ENCODE results near the gene HDAC8. TPM values are rescaled to one million over a fixed set of nuclear protein-coding genes. Genes with fewer than 3 reads are reported as not detected.

HDAC8 gene
- total RNA-seq, 1 experiment from 2014 or later = 25.4 TPM

- DNase-seq (ENCODE audit: low read depth) = peak; percentile 39
These were observed 274.5 kb downstream of the HDAC8 start for GRCh38 chrX:72297953-72298730.

- DNase-seq (ENCODE audit: low read depth) = peak; percentile 31
These were observed 275.7 kb downstream of the HDAC8 start for GRCh38 chrX:72296991-72297390.

- DNase-seq (ENCODE audit: low read depth) = no peak
These were observed 276.9 kb downstream of the HDAC8 start for GRCh38 chrX:72295745-72296144.

GRCh38 chrX:72294497-72294896 lies 278.1 kb downstream of the HDAC8 start:
- DNase-seq (ENCODE audit: low read depth) = no peak

- no peak for DNase-seq (ENCODE audit: low read depth)
These were observed 290.3 kb downstream of the HDAC8 start for GRCh38 chrX:72282302-72282701.

- DNase-seq (ENCODE audit: low read depth) = peak; percentile 37
These were observed 292.3 kb downstream of the HDAC8 start for GRCh38 chrX:72280321-72280845.

Other genes with a start within 250 kb of the HDAC8 start
- 19.6 and 20.6 TPM in 2 replicates for gene PHKA1, start 141.5 kb upstream of the HDAC8 start, total RNA-seq (2014; rRNA removed)
- gene DMRTC1B, start 204.0 kb upstream of the HDAC8 start, total RNA-seq (2014; rRNA removed) = not detected in 2 replicates
- gene FAM236B, start 209.8 kb upstream of the HDAC8 start, total RNA-seq (2014; rRNA removed) = not detected in 2 replicates
- gene FAM236D, start 235.4 kb upstream of the HDAC8 start, total RNA-seq (2014; rRNA removed) = not detected in 2 replicates